ENCODE results near the gene FHOD3.

DNA sequence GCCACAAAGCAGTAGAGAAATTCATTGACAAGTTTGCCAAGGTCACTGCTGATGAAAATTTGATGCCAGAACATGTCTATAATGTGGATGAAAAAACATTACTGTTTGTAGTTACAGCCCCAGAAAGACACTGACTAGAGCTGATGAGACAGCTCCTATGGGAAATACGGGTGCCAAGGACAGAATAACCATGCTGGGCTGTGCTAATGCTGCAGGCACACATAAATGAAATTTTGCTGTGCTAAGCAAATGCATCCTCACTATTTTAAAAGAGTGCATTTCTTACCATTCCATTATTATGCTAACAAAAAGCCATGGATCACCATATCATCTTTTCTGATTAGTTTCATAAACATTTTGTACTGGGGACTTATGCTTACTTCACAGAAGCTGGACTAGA, 208.2 kb downstream of the FHOD3 start:
- TF ChIP-seq CTCF (IDR thresholded peaks at IDR 0.05), result no peak
- TF ChIP-seq REST (IDR thresholded peaks at IDR 0.05; ENCODE audit: insufficient read depth in 1 of 2, low read depth in 2 of 2, low read length in 1 of 2), result no peak

All from Panc1 (cell line).